NCI-H2196 treated with DMSO at 0.1 percent for 48 hours (cell line): ENCODE data around the gene GPR149.
"Not testable (repeated sequence)": the region's sequence is repeated elsewhere in the genome, so short reads cannot be mapped to it uniquely, and the experiment has no call there.

Source experiments
- DNase-seq: peaks from one replicate; lab custom pipeline; 2025; ENCODE audit not compliant: unreplicated experiment; lab: John Stamatoyannopoulos, UW

The GPR149 gene, protein sequence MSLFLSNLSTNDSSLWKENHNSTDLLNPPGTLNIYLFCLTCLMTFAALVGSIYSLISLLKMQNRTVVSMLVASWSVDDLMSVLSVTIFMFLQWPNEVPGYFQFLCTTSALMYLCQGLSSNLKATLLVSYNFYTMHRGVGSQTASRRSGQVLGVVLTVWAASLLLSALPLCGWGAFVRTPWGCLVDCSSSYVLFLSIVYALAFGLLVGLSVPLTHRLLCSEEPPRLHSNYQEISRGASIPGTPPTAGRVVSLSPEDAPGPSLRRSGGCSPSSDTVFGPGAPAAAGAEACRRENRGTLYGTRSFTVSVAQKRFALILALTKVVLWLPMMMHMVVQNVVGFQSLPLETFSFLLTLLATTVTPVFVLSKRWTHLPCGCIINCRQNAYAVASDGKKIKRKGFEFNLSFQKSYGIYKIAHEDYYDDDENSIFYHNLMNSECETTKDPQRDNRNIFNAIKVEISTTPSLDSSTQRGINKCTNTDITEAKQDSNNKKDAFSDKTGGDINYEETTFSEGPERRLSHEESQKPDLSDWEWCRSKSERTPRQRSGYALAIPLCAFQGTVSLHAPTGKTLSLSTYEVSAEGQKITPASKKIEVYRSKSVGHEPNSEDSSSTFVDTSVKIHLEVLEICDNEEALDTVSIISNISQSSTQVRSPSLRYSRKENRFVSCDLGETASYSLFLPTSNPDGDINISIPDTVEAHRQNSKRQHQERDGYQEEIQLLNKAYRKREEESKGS

DNA sequence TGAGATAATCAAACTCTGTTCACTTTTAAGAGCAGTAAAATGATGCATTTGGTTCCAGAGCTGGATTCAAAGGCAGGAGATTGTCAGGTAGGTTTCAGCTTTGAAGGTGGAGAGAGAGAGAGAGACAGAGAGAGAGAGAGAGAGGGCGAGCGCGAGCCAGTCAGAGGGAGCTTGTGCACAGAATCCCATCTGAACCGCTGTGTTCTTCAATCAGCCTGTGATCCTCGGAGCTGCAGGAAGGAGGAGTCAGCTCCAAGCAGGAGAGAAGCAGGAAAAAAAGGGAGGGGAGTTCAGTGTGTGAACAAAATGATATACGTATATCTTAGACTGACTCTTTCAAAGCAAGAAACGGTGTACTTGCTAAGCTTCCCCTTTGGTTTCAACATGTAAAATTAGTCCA, at the start of gene GPR149:
Gene GPR149 (minus strand): TSS at position 177 of the 400 bp plus-strand sequence. CDS start 575 bp downstream, outside the sequence.
- no peak for DNase-seq

DNA sequence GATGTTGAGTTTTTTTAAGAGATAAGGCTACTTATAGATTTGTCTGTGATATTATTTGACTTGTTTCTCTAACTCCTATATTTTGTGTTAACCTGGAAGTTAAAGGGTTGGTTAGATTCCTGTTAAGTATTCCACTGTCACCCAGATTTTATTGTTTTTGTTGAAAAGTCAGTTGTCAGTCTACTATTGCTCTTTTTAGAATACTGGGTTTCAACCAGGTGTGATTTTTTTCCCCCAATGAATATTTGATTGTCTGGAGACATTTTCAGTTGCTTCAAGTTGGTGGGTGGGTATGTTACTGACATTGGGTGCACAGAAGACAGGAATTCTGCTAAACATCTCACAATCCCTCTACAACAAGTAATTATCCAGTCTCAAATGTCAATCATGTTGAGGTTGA, 43.8 kb upstream of the GPR149 start:
- DNase-seq: no peak

DNA sequence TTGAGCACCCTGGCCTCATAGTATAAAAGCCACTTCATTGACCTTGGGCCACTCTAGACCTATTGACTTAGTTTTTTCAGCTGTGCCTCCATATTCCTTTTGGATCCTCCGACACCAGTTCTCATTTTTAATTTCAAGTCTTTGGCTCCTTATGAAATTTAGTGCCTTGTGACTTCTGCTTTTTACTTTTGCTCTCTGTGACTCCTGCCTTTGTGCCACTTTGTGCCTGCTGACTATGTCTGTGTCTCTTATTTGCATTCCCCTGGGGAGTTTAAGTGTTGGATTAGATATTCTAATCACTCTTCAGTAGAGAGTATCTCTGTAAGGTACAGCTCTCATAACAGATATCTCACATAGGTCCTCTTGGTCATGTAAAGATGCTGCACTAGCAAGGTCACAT, 39.6 kb upstream of the GPR149 start:
- DNase-seq: no peak

DNA sequence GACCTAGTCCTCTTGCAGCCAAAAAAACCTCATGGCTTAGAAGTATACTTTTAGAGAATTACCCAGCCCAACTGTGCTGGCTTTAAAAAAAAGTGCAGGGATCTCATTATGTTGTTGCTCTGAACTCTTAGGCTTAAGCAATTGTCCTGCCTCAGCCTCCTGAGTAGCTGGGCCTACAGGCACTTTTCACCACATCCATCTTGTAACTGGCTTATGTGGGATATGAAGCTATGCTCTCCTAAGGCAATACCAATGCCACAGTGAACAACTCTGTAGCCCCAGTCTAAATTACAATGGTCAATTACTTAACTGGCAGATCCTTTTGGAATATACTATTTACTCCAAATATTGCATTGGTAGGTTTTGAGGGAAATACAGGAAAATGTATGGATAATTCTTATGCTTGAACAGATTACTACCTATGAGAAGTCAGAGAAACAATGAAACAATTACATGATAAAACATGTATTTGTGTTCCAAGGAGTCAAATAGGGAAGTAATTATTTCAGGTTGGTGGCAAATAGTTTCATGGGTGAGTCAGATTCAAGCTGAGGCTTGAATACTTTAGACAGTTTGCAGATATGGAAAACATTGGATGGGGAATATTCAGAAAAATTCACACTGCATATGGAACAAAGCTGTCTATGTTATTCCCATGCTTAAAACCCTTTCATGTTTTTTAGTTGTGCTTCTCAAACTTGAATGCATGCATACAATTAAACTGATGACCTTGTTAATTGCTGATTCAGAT, 34.6 kb upstream of the GPR149 start:
- DNase-seq: no peak

DNA sequence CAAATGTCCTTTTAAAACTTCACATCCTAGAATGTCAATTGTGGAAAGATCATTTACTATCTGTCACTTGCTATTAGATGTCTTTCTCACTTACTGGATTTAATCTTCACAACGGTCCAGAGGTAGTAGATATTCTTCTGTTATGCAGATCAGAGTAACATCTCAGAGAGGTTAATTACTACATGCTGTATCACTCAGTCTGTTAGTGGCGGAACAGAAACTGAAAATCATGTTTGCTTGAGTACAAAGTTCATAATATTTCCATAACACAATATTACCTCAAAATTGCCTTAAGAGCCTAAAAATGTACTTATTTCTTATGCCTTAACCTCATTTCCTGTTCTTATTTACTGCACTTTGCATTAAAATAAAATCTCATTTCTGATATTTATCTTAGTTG, 28.6 kb upstream of the GPR149 start:
- DNase-seq: no peak

DNA sequence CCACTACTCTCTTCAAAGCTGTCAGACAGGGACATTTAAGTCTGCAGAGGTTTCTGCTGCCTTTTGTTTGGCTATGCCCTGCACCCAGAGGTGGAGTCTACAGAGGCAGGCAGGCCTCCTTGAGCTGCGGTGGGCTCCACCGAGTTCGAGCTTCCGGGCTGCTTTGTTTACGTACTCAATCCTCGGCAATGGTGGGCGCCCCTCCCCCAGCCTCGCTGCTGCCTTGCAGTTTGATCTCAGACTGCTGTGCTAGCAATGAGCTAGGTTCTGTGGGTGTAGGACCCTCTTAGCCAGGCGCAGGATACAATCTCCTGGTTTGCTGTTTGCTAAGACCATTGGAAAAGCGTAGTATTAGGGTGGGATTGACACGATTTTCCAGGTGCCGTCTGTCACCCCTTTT, 9.1 kb upstream of the GPR149 start:
- not testable (repeated sequence) for DNase-seq

DNA sequence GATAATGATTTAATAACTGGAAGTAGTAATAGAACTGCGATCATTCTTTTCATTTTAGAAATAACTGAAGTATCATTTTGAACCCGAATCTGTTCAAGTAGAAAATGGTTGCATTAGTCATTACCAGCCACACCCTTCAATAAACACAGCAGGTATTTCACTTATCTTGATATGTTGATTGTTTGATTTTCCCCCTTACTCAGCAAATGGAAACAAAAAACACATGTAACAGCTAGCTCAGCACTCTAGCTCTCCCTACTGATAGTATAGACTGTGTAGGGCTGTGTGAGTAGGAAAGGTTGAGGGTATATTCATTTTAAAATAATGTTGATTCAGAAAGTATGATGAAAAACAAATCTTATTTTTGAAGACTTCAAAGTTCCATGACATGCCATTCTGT, 1.1 kb upstream of the GPR149 start:
- DNase-seq: no peak

DNA sequence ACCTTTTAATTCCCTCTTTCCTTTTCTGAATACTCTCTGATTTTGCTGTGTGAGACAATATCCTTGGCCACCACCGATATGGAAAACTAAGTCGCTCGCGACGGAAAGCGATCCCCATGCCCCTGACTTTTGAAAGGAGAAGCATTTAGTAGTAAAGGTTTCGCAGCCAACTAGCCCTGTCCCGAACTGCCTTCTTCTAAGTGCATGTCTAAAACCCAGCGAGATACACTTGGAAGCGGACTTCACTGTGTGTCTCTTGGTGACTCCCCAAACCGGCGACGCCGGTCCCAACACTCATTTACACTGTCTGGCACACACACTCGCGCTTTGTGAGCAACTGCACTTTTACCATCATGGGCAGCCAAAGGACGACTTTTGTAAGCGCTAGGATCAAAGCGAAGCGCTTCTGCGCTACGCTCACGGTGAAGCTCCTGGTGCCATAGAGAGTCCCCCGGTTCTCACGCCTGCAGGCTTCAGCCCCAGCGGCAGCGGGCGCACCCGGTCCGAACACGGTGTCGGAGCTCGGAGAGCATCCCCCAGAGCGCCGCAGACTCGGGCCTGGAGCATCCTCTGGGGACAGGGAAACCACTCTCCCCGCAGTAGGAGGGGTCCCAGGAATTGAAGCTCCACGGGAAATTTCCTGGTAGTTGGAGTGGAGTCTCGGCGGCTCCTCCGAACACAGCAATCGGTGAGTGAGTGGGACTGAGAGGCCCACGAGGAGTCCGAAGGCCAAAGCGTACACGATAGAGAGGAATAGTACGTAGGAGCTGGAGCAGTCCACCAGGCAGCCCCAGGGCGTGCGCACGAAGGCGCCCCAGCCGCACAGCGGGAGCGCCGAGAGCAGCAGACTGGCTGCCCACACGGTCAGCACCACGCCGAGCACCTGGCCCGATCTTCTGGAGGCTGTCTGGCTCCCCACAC, 1.4 kb downstream of the GPR149 start:
- no peak for DNase-seq

DNA sequence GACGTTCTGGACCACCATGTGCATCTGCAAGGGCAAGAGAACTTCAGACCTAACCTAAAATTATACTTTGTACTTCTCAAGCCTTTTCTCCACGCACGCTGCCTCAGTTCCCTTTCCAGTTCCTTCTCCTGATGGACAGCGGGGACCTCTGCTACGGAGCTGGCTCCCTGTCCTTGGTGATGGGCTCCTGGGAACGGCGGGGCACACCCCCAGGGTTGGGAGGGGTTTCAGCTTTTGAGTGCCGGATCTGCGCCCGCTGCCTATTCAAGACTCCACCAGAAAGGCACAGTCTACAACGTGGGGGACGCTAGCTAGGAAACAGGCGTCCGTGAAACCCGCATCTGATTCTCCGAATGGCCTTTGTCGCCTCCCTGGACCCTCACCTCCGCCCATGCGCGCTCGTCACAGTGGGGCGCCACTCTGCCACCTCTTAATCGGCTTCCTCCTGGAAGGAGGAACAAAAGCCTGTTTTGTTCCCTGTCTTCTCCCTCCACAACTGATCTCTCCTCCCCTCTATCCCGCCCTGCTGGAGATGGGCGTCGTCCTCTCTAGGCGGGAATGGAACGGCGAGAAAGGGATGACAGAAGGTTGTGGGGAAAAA, 2.2 kb downstream of the GPR149 start:
- DNase-seq: no peak

DNA sequence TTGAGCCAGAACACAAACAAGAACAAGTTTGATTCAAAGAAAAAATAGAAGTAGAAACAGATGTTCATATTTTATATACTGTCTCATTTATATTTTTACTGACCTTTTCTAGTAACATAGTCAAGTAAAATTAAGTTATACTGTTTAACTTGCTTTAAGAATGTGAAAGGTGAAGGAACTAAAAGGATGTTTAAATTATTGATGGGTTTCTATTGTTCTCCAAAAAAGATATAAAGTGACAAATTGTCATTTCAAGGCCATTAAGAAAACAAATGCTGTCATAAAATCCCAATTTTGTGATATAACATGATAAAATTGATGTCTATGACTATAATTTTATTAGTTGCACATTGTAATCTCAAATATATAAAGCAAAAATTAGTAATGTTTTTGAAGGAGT, 7.3 kb downstream of the GPR149 start:
- no peak for DNase-seq

DNA sequence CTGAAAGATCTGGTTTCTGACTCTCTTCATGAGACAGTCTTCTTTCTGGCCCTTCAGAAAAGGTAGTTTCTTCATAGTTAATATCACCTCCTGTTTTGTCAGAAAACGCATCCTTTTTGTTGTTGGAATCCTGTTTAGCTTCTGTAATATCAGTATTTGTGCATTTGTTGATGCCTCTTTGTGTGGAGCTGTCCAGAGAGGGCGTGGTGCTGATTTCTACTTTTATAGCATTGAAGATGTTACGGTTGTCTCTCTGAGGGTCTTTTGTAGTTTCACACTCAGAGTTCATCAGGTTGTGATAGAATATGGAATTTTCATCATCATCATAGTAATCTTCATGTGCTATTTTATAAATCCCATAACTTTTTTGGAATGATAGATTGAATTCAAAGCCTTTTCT, 8.9 kb downstream of the GPR149 start:
- DNase-seq: no peak

DNA sequence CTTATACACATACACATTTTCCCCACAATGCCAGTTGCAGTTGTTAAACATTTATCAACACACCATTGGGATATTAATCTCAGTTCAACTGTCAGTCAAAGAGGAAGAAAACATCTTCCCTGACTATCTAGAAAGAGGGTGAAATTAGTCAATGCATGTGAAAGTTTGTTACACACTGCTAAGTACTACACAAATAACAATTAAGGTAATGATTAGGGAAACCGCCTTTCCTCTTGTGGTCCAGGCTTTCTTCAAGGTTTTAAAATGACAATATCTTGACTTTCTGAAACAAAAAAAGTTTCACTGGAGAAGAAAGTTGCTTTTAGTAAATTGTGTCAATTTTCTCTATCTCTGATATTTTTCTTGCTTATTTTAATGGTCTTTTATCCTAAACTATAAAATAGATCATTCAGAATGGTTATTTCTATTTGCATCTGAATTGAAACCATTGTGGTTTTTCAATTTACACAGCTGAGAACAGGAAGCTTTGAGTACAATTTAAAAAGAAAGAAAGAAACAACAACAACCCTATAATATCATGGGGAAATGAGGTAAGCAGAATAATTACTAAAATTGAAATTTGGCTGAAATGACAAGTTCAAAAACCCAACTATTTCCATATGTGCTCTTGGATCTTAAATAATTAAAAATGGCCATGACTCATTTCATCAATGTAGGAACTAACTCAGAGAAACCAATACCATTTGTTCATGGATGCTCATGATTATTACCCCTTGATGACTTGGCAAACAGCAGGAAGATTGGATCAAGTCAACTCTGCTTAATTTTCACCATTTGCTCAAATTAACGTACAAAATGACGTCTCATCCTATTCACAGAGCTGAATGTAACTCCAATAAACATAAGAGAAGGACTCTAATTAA, 31.7 kb downstream of the GPR149 start:
- DNase-seq: no peak

DNA sequence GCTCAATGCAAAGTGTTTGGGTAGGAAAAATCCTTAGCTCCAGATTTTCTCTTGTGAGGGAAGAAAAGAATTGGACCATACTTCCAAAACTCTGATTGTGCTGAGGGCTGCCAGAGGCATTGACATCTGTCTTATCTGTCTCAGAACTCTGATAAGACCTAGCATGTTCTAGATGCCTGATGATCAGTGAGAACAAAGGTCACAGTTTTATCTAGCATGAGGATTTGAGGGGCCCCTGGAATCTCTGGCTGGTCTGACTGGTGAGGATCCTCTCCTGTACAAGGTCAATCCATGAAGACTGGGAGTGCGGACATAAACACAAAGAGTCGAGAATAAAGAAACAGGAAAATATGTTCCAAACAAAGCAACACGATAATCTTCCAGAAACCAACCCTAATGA, 40.1 kb downstream of the GPR149 start:
- DNase-seq: no peak

DNA sequence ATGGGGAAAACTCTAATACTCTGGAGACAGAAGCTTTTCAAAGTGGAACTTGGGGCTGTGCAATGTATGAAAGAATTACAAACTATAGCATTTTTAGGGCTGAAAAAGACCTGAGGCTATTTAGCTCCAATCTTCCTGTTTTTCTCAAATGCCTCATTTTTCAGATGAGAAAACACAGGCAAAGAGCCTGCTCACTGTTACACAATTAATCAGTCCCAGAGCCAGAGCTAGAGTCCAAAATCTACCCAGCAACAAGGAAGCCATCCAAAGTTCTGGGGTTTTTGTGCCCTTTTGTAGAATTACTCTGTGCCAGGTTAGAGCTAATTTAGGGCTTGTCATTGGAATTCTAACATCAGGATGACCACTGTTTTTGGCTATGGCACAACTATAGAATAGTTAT, 45.5 kb downstream of the GPR149 start:
- DNase-seq: no peak

DNA sequence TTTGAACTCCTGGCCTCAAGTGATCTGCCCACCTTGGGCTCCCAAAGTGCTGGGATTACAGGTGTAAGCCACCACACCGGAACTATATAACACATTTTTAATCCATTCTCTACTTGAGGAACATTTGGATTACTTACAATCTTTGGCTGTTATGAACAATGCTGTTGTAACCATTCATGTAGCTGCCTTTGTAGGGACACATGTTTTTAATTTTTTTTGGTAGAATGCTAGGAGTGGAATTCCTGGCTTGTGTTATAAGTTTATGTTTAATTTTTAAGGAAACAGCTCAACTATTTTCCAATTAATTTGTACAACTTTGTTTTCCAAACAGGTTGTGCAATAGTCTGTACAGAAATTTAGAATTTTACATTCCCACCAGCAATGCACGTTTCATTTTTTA, 51.7 kb downstream of the GPR149 start:
- DNase-seq: no peak

DNA sequence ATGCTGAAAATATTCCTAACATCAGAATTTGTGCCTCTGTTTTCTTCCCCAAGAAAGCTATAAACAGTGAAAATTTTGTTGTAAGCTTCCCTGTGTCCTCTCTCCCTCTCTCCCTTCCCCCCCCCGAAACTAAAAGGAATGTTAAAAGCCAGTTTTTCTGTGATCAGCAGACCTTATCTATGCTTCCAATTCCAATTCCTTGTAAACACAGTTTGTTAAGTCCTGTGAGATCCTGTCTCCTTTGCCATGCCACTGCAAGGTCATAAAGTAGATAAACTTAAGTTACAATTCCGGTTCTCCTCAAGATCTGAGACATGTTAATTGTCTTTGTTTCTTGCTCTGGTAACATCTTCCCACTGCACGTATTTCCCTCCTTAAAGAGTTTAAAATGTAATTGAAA, 62.8 kb downstream of the GPR149 start:
- no peak for DNase-seq

DNA sequence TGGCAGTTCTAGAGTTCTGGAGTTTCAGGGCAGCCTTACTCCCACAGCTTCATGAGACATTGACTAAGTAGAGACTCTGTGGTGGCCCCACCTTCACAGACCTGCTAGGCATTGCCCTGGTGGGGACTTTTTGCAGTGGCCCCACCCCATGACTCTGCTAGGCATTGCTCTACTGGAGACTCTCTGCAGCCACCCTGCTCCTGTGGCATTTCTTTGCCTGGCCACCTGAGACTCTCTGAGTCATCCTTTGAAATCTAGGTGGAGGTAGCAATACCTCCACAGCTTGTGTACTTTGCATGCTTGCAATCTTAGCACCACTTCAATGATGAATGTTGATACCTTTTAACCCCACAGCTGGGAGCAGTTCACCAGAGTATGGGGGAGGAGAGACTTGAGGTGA, 65.1 kb downstream of the GPR149 start:
- no peak for DNase-seq

DNA sequence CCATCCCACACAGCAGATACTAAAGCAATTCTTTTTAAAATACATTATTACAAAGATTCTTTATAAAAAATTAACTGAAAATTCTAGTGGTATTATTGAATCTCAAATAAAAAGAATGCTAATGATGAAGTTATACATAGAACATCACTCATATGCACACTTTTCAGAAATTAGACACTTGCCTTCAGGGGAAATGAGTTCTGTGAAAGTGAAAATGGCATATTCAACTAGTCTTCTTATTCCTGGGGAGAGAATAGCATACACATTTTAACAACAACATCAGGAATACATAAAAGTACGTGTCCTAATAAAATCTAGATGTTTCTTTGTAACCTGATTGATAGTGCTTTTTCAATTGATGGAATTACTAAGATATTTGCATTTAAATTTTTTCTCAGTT, 68.9 kb downstream of the GPR149 start:
- no peak for DNase-seq

DNA sequence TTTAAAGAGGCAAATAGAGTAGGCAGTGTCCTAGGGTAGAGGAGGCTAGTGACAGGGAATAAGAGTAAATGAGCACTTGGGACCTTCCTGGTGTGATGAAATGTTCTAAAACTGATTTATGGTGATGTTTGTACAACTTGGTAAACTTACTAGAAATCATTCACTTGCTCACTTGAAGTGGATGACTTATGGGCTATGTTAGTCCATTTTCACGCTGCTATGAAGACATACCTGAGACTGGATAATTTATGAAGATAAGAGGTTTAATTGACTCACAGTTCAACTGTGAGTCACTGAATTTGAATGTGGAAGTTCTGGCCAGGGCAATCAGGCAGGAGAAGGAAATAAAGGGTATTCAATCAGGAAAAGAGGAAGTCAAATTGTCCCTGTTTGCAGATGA, 74.0 kb downstream of the GPR149 start:
- no peak for DNase-seq
